ENCODE data around the gene COX14. TPM values are rescaled to one million over a fixed set of nuclear protein-coding genes. Genes with fewer than 3 reads are reported as not detected.

Gene COX14
- total and polyA plus RNA-seq, 4 donors = 26.7 to 172 (median 53.5) TPM

GRCh38 chr12:50078281-50078680 lies 33.8 kb upstream of the COX14 start:
- H3K27ac ChIP-seq (ENCODE audit: low read depth in 1 of 2, low read length in 2 of 2) = no peak overlapping the region
- no peak overlapping the region for H3K4me3 ChIP-seq (ENCODE audit: low read depth in 1 of 3, low read length in 3 of 3)
- no peak overlapping the region for H3K9ac ChIP-seq (ENCODE audit: low read depth in 1 of 2, low read length in 2 of 2)
- DNase-seq (ENCODE audit: low spot score) = no peak
- WGBS = 95% methylated on average over 10 of the region's 10 CpGs
- no peaks in the 10 kb centered on the region for H3K27me3 ChIP-seq (ENCODE audit: control insufficient read depth in 4 of 4, insufficient read depth in 4 of 4, low read length in 3 of 4)
- peaks cover 0 to 13% (median 9%) of the 10 kb centered on the region in 4 donors for H3K4me1 ChIP-seq (ENCODE audit: control insufficient read depth in 4 of 4, insufficient read depth in 4 of 4, low read length in 3 of 4)
- no peaks in the 10 kb centered on the region for H3K9me3 ChIP-seq (ENCODE audit: control insufficient read depth in 4 of 4, low read length in 3 of 4)
- no peaks in the 10 kb centered on the region for H3K36me3 ChIP-seq (ENCODE audit: control insufficient read depth in 4 of 4, insufficient read depth in 3 of 4, low read depth in 1 of 4, low read length in 3 of 4)
- TF ChIP-seq RXRA (IDR thresholded peaks at IDR 0.05) = no peak
- no peak for TF ChIP-seq YY1 (IDR thresholded peaks at IDR 0.05)
- TF ChIP-seq, protein P1, sequence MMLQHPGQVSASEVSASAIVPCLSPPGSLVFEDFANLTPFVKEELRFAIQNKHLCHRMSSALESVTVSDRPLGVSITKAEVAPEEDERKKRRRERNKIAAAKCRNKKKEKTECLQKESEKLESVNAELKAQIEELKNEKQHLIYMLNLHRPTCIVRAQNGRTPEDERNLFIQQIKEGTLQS (IDR thresholded peaks at IDR 0.05) = no peak
- TF ChIP-seq NR2F2 (IDR thresholded peaks at IDR 0.05) = no peak
- TF ChIP-seq EGR1 (IDR thresholded peaks at IDR 0.05; ENCODE audit: low read depth in 2 of 2) = no peak
- TF ChIP-seq REST (IDR thresholded peaks at IDR 0.05) = no peak
- TF ChIP-seq, protein P2, sequence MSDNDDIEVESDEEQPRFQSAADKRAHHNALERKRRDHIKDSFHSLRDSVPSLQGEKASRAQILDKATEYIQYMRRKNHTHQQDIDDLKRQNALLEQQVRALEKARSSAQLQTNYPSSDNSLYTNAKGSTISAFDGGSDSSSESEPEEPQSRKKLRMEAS (IDR thresholded peaks at IDR 0.05) = no peak
- no peak for TF ChIP-seq SP1 (IDR thresholded peaks at IDR 0.05)
- TF ChIP-seq FOXA1 (IDR thresholded peaks at IDR 0.05) = no peak
- TF ChIP-seq FOXA2 (IDR thresholded peaks at IDR 0.05) = no peak
- no peak for TF ChIP-seq RAD21 (IDR thresholded peaks at IDR 0.05)
- no peak for TF ChIP-seq HNF4G (IDR thresholded peaks at IDR 0.05)

DNA sequence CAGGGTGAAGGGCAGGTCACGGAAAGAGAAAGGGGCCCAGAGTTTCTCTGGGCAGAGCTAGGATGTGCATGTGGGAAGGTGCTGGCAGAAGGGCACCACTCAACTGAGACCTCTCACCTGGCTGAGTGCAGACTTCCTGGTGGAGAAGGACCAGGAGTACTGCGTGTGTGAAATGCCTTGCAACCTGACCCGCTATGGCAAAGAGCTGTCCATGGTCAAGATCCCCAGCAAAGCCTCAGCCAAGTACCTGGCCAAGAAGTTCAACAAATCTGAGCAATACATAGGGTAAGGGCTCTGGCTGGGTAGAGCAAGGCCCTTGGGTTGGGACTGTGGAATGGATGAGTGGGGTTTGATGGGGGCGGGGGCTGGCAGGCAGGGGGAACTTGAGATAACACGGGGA lies 32.3 kb upstream of the COX14 start:
- peaks cover 0 to 18% (median 12%) of the 10 kb centered on the region in 4 donors for H3K4me1 ChIP-seq (ENCODE audit: control insufficient read depth in 4 of 4, insufficient read depth in 4 of 4, low read length in 3 of 4)
- no peaks in the 10 kb centered on the region for H3K27me3 ChIP-seq (ENCODE audit: control insufficient read depth in 4 of 4, insufficient read depth in 4 of 4, low read length in 3 of 4)
- TF ChIP-seq FOXA2 (IDR thresholded peaks at IDR 0.05) = no peak
- TF ChIP-seq, protein P3, sequence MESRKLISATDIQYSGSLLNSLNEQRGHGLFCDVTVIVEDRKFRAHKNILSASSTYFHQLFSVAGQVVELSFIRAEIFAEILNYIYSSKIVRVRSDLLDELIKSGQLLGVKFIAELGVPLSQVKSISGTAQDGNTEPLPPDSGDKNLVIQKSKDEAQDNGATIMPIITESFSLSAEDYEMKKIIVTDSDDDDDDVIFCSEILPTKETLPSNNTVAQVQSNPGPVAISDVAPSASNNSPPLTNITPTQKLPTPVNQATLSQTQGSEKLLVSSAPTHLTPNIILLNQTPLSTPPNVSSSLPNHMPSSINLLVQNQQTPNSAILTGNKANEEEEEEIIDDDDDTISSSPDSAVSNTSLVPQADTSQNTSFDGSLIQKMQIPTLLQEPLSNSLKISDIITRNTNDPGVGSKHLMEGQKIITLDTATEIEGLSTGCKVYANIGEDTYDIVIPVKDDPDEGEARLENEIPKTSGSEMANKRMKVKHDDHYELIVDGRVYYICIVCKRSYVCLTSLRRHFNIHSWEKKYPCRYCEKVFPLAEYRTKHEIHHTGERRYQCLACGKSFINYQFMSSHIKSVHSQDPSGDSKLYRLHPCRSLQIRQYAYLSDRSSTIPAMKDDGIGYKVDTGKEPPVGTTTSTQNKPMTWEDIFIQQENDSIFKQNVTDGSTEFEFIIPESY (IDR thresholded peaks at IDR 0.05) = no peak
- no peak for TF ChIP-seq EGR1 (IDR thresholded peaks at IDR 0.05; ENCODE audit: low read depth in 2 of 2)
- TF ChIP-seq, protein P1 (IDR thresholded peaks at IDR 0.05) = no peak
- TF ChIP-seq FOXA1 (IDR thresholded peaks at IDR 0.05) = no peak
- TF ChIP-seq RAD21 (IDR thresholded peaks at IDR 0.05) = no peak
- TF ChIP-seq HNF4G (IDR thresholded peaks at IDR 0.05) = no peak
- TF ChIP-seq YY1 (IDR thresholded peaks at IDR 0.05) = no peak
- TF ChIP-seq, protein P4, sequence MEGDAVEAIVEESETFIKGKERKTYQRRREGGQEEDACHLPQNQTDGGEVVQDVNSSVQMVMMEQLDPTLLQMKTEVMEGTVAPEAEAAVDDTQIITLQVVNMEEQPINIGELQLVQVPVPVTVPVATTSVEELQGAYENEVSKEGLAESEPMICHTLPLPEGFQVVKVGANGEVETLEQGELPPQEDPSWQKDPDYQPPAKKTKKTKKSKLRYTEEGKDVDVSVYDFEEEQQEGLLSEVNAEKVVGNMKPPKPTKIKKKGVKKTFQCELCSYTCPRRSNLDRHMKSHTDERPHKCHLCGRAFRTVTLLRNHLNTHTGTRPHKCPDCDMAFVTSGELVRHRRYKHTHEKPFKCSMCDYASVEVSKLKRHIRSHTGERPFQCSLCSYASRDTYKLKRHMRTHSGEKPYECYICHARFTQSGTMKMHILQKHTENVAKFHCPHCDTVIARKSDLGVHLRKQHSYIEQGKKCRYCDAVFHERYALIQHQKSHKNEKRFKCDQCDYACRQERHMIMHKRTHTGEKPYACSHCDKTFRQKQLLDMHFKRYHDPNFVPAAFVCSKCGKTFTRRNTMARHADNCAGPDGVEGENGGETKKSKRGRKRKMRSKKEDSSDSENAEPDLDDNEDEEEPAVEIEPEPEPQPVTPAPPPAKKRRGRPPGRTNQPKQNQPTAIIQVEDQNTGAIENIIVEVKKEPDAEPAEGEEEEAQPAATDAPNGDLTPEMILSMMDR (IDR thresholded peaks at IDR 0.05; ENCODE audit: low read depth, low read length, missing input control) = no peak
- TF ChIP-seq JUND (IDR thresholded peaks at IDR 0.05) = no peak
- no peak for TF ChIP-seq RXRA (IDR thresholded peaks at IDR 0.05)
- TF ChIP-seq REST (IDR thresholded peaks at IDR 0.05) = no peak
- no peak for TF ChIP-seq TAF1 (conservative IDR thresholded peaks at IDR 0.05)
- no peak for TF ChIP-seq HNF4A (conservative IDR thresholded peaks at IDR 0.05)
- no peak for TF ChIP-seq SP1 (IDR thresholded peaks at IDR 0.05)
- no peak for TF ChIP-seq NR2F2 (IDR thresholded peaks at IDR 0.05)
- TF ChIP-seq, protein P2 (IDR thresholded peaks at IDR 0.05) = no peak
- no peak for TF ChIP-seq GABPA (IDR thresholded peaks at IDR 0.05 in 1 of 2, conservative IDR thresholded peaks at IDR 0.05 in 1 of 2)
- H3K9me3 ChIP-seq (ENCODE audit: control insufficient read depth in 4 of 4, low read length in 3 of 4) = no peaks in the 10 kb centered on the region
- H3K36me3 ChIP-seq (ENCODE audit: control insufficient read depth in 4 of 4, insufficient read depth in 3 of 4, low read depth in 1 of 4, low read length in 3 of 4) = no peaks in the 10 kb centered on the region
- no peak overlapping the region for H3K27ac ChIP-seq (ENCODE audit: low read depth in 1 of 2, low read length in 2 of 2)
- no peak overlapping the region for H3K9ac ChIP-seq (ENCODE audit: low read depth in 1 of 2, low read length in 2 of 2)
- WGBS = 93% methylated on average over 5 of the region's 5 CpGs
- no peak overlapping the region for H3K4me3 ChIP-seq (ENCODE audit: low read depth in 1 of 3, low read length in 3 of 3)
- no peak for DNase-seq (ENCODE audit: low spot score)

Data from liver (tissue), 9 donors.